Heart left ventricle (tissue), 16 donors: ENCODE measurements around the gene PRKAG2. TPM values are rescaled to one million over a fixed set of nuclear protein-coding genes. Genes with fewer than 3 reads are reported as not detected.

ENCODE experiments used
- ATAC-seq, 4 donors: fragments of 200-7000 bp; cut with Tn5 transposase; one replicate each; pipeline ENCODE4 v1.9.1; 2020 to 2022; ENCODE audit warnings: moderate library complexity in 4 of 4, mild to moderate bottlenecking in 3 of 4, moderate number of reproducible peaks in 1 of 4
- DNase-seq, 5 donors: peaks; one replicate each; pipeline ENCODE4 v3.0.0-alpha.2; 2020
- H3K27ac ChIP-seq, 12 donors: fragments of 200-600 bp; sonication (generic) in 4 of 12; one replicate each; pipeline versions ENCODE4 v1.5.0 to v1.8.0; 2016 to 2022; ENCODE audit warnings: mild to moderate bottlenecking in 2 of 12
- H3K27me3 ChIP-seq, 9 donors: fragments of 200-600 bp; sonication (generic) in 2 of 9; one replicate each; pipeline versions ENCODE4 v1.5.1 to v1.8.0; 2016 to 2022; ENCODE audit warnings: mild to moderate bottlenecking in 3 of 9
- H3K36me3 ChIP-seq, 9 donors: fragments of 200-600 bp; sonication (generic) in 2 of 9; one replicate each; pipeline versions ENCODE4 v1.5.0 to v1.8.0; 2018 to 2022; ENCODE audit warnings: mild to moderate bottlenecking in 2 of 9
- H3K4me1 ChIP-seq, 12 donors: fragments of 200-600 bp; sonication (generic) in 4 of 12; one replicate each; pipeline versions ENCODE4 v1.5.0 to v1.8.0; 2016 to 2022; ENCODE audit warnings: mild to moderate bottlenecking in 3 of 12
- H3K4me3 ChIP-seq, 12 donors: fragments of 200-600 bp; sonication (generic) in 4 of 12; one replicate each; pipeline versions ENCODE4 v1.5.0 to v1.8.0; 2017 to 2022; ENCODE audit warnings: mild to moderate bottlenecking in 9 of 12, moderate library complexity in 4 of 12
- H3K9me3 ChIP-seq, 12 donors: fragments of 200-600 bp; sonication (generic) in 4 of 12; one replicate each; pipeline versions ENCODE4 v1.5.0 to v1.8.0; 2016 to 2022; ENCODE audit warnings: mild to moderate bottlenecking in 1 of 12
- POLR2A ChIP-seq, 2 donors: fragments of 450-650 bp; IDR thresholded peaks; one replicate each; pipeline ENCODE4 v1.6.1; 2017; ENCODE audit warnings: antibody characterized with exemption in 2 of 2, mild to moderate bottlenecking in 2 of 2, moderate library complexity in 2 of 2
- WGBS, 4 donors: extraction: QIAGEN DNeasy Blood & Tissue Kit in 2 of 4; methylation state at CpG; one replicate each; pipeline versions ENCODE4 v1.1.5 to v1.1.7; 2013 to 2018; 5-methylcytosine and 5-hydroxymethylcytosine counted together
- intact Hi-C, 10 donors: fragments of 100-400 bp; cut with DNase I; formaldehyde crosslinking; loops; one replicate each; pipeline versions ENCODE4 v1.11.1 to v1.14.2; 2022
- polyA plus RNA-seq, 2 donors: library from polyadenylated mRNA; stranded (reverse); fragments of 200-250 nt; gene quantifications; one replicate each; pipeline ENCODE4 v1.2.3, GENCODE V29; 2013
- total RNA-seq, 9 donors: library from RNA; depleted of rRNA in 2 of 9; stranded (reverse); fragments of >200 nt in 2 of 9; fragmentation: NEBNext Ultra II Directional in 3 of 9; extraction: Animal tissue kit (Norgen Biotek cat#: 25700) in 3 of 9; gene quantifications; one replicate each; pipeline versions ENCODE4 v1.1.0 to v1.2.4, GENCODE V29; 2016 to 2023
- TF ChIP-seq, protein P1 (sequence below), 12 donors: fragments of 200-600 bp; sonication (generic) in 4 of 12; IDR thresholded peaks; one replicate each; pipeline versions ENCODE4 v1.5.0 to v1.8.0; 2018 to 2022; ENCODE audit warnings: antibody characterized with exemption in 12 of 12, mild to moderate bottlenecking in 5 of 12
- donor health status: ischemic (EF 13 %, LVEDD 7.1; RV severe dilation, severe dysfunction).
- donor health status: healthy with polysubstance abuse.
- donor health status: DM: no; HTN: yes; CAD: no.
- donor health status: DM: no; HTN: no; CAD: no.
- donor health status: ischemic (EF 25% LVEDD 6.9; RV normal size, moderate dysfunction).
- donor health status: ischemic (EF 25% LVEDD 5.7; RV mildly dilated, moderate dysfunction).
- donor health status: healthy.
- donor health status: DM: yes; HTN: yes; CAD: no.
- donor health status: ischemic (EF 35%, LVEDD 5.7; RV mildly dilated, moderate dysfunction).
- donor health status: nonischemic (EF 11% LVEDD 7.7; RV severe dilation, severe dysfunction).
- donor health status: DM: yes; HTN: yes; CAD: no.
- donor health status: PGD.
- donor health status: ischemic (EF 29% LVEDD 5.4; RV normal size, mild dysfunction).
- donor health status: nonischemic (EF 23%, LVEDD 6.1; RV moderate dilation, normal function).

Gene PRKAG2
- total and polyA plus RNA-seq, 11 donors: 50.2 to 179 (median 108) TPM

GRCh38 chr7:151615784-151616183 lies 261.1 kb downstream of the PRKAG2 start:
- WGBS, 4 donors: 75 to 86% (median 82%) methylated on average over 4 of the region's 4 CpGs
- DNase-seq (no peak), ATAC-seq (no peak)
- Histone ChIP-seq H3K27ac (no peak overlapping the region), H3K4me3 (no peak overlapping the region), H3K27me3 (no peaks in the 10 kb centered on the region), H3K4me1 (peaks cover 0 to 15% (median 9%) of the 10 kb centered on the region in 12 donors), H3K9me3 (no peaks in the 10 kb centered on the region), H3K36me3 (peaks cover 0 to 17% (median 10%) of the 10 kb centered on the region in 9 donors)
- intact Hi-C loops: loop anchor here in 1 of 10 donors (10.0 kb wide), 1 partner anchor 51 kb away; no protein-coding TSS in a partner anchor
- no peak for TF ChIP-seq POLR2A (IDR thresholded peaks at IDR 0.05)
- TF ChIP-seq, protein P1, sequence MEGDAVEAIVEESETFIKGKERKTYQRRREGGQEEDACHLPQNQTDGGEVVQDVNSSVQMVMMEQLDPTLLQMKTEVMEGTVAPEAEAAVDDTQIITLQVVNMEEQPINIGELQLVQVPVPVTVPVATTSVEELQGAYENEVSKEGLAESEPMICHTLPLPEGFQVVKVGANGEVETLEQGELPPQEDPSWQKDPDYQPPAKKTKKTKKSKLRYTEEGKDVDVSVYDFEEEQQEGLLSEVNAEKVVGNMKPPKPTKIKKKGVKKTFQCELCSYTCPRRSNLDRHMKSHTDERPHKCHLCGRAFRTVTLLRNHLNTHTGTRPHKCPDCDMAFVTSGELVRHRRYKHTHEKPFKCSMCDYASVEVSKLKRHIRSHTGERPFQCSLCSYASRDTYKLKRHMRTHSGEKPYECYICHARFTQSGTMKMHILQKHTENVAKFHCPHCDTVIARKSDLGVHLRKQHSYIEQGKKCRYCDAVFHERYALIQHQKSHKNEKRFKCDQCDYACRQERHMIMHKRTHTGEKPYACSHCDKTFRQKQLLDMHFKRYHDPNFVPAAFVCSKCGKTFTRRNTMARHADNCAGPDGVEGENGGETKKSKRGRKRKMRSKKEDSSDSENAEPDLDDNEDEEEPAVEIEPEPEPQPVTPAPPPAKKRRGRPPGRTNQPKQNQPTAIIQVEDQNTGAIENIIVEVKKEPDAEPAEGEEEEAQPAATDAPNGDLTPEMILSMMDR (IDR thresholded peaks at IDR 0.05): no peak

- intact Hi-C loops: loop anchor here in 1 of 10 donors (10.0 kb wide), 1 partner anchor 50 kb away; no protein-coding TSS in a partner anchor
- ATAC-seq (no peak), DNase-seq (no peak)
- Histone ChIP-seq H3K27me3 (no peaks in the 10 kb centered on the region), H3K9me3 (no peaks in the 10 kb centered on the region), H3K36me3 (peaks cover 0 to 15% (median 8%) of the 10 kb centered on the region in 9 donors), H3K4me3 (no peak overlapping the region), H3K4me1 (peaks cover 0 to 15% (median 9%) of the 10 kb centered on the region in 12 donors), H3K27ac (no peak overlapping the region)
- WGBS, 4 donors: 97 to 99% (median 98%) methylated on average over 3 of the region's 3 CpGs
- no peak for TF ChIP-seq POLR2A (IDR thresholded peaks at IDR 0.05)
- TF ChIP-seq, protein P1 (IDR thresholded peaks at IDR 0.05): no peak
Measured at GRCh38 chr7:151615058-151615457, 261.9 kb downstream of the PRKAG2 start.

DNA sequence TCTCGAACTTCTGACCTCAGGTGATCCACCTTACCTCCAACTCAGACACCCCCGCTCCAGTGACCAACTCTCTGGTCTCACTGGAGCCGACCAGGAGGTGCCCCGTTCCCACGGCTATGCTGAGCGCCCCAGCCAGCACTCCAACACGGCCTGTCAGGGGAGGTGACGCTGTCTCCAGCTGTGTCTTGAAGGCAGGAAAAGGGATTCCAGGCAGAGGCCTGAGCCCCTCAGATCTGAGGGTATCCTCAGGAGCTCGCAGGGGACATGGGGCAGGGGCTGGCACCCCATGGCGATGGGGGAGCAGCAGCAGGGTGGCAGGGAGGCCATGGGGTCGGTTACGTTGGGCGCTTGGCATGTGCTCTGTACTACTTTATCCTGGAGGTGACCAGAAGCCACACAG lies 262.9 kb downstream of the PRKAG2 start:
- WGBS, 4 donors: 94 to 97% (median 94%) methylated on average over 9 to 13 of the region's 13 CpGs
- Histone ChIP-seq H3K36me3 (peaks cover 0 to 16% (median 8%) of the 10 kb centered on the region in 9 donors), H3K4me3 (no peak overlapping the region), H3K9me3 (no peaks in the 10 kb centered on the region), H3K4me1 (peaks cover 0 to 21% (median 11%) of the 10 kb centered on the region in 12 donors), H3K27ac (no peak overlapping the region), H3K27me3 (no peaks in the 10 kb centered on the region)
- intact Hi-C loops: loop anchor here in 1 of 10 donors (10.0 kb wide), 1 partner anchor 49 kb away; no protein-coding TSS in a partner anchor
- ATAC-seq: peak in 1 of 4 donors; percentile 33
- no peak for DNase-seq
- TF ChIP-seq POLR2A (IDR thresholded peaks at IDR 0.05): no peak
- TF ChIP-seq, protein P1 (IDR thresholded peaks at IDR 0.05): no peak

GRCh38 chr7:151611878-151612277 lies 265.0 kb downstream of the PRKAG2 start:
- TF ChIP-seq, protein P1 (IDR thresholded peaks at IDR 0.05): no peak
- no peak for TF ChIP-seq POLR2A (IDR thresholded peaks at IDR 0.05)
- Histone ChIP-seq H3K9me3 (no peaks in the 10 kb centered on the region), H3K27me3 (no peaks in the 10 kb centered on the region), H3K27ac (no peak overlapping the region), H3K4me1 (peaks cover 0 to 25% (median 9%) of the 10 kb centered on the region in 12 donors), H3K4me3 (no peak overlapping the region), H3K36me3 (peaks cover 0 to 13% (median 6%) of the 10 kb centered on the region in 9 donors)
- DNase-seq: no peak
- ATAC-seq: no peak
- WGBS, 4 donors: 90 to 94% (median 92%) methylated on average over 7 to 10 of the region's 10 CpGs
- intact Hi-C loops: loop anchor here in 1 of 10 donors (10.0 kb wide), 1 partner anchor 47 kb away; no protein-coding TSS in a partner anchor
